AG08395 (cell line): ENCODE results near the gene CLEC16A.

Experiments used
- DNase-seq: peaks from one replicate; pipeline ENCODE4 v3.0.0; 2012; ENCODE audit warnings: mixed read lengths, low spot score

Gene CLEC16A

GRCh38 chr16:11038777-11039176 lies 94.4 kb downstream of the CLEC16A start:
- DNase-seq, result no peak

- no peak for DNase-seq
Measured at GRCh38 chr16:11039726-11040125, 95.4 kb downstream of the CLEC16A start.

GRCh38 chr16:11042191-11042590 lies 97.8 kb downstream of the CLEC16A start:
- DNase-seq, result no peak

- no peak for DNase-seq
Measured at GRCh38 chr16:11045441-11045840, 101.1 kb downstream of the CLEC16A start.

GRCh38 chr16:11045846-11046245 lies 101.5 kb downstream of the CLEC16A start:
- peak; percentile 28 for DNase-seq

- DNase-seq, result no peak
Measured at GRCh38 chr16:11046382-11046931, 102.1 kb downstream of the CLEC16A start.

- peak; percentile 61 for DNase-seq
Measured at GRCh38 chr16:11047057-11047456, 102.7 kb downstream of the CLEC16A start.

GRCh38 chr16:11047939-11048800 lies 103.8 kb downstream of the CLEC16A start:
- no peak for DNase-seq

- peak; percentile 29 for DNase-seq
Measured at GRCh38 chr16:11049396-11050059, 105.2 kb downstream of the CLEC16A start.

GRCh38 chr16:11050536-11050935 lies 106.2 kb downstream of the CLEC16A start:
- DNase-seq, result no peak

- DNase-seq, result no peak
Measured at GRCh38 chr16:11050944-11051343, 106.6 kb downstream of the CLEC16A start.

GRCh38 chr16:11051430-11051829 lies 107.1 kb downstream of the CLEC16A start:
- no peak for DNase-seq

- DNase-seq, result no peak
Measured at GRCh38 chr16:11051879-11052808, 107.8 kb downstream of the CLEC16A start.

- no peak for DNase-seq
Measured at GRCh38 chr16:11053916-11054460, 109.6 kb downstream of the CLEC16A start.

GRCh38 chr16:11056090-11056992 lies 112.0 kb downstream of the CLEC16A start:
- no peak for DNase-seq

- no peak for DNase-seq
Measured at GRCh38 chr16:11056993-11057649, 112.8 kb downstream of the CLEC16A start.

- no peak for DNase-seq
Measured at GRCh38 chr16:11057711-11058345, 113.5 kb downstream of the CLEC16A start.

- DNase-seq, result no peak
Measured at GRCh38 chr16:11058832-11059231, 114.5 kb downstream of the CLEC16A start.

- DNase-seq, result no peak
Measured at GRCh38 chr16:11059588-11059987, 115.2 kb downstream of the CLEC16A start.

GRCh38 chr16:11060364-11060763 lies 116.0 kb downstream of the CLEC16A start:
- DNase-seq, result no peak
